Uterus (tissue), 4 donors: ENCODE data around the gene FN3K. TPM values are rescaled to one million over a fixed set of nuclear protein-coding genes. Genes with fewer than 3 reads are reported as not detected.
"Not testable (repeated sequence)": the region's sequence is repeated elsewhere in the genome, so short reads cannot be mapped to it uniquely, and the experiment has no call there.

Source experiments
- DNase-seq, 2 donors: peaks; one replicate each; pipeline ENCODE4 v3.0.0-alpha.2; 2019 to 2020
- H3K27ac ChIP-seq, 2 donors: fragments of 200-600 bp; sonication (generic); 1 replicate in 1 of 2; 2 replicates in 1 of 2; pipeline ENCODE4 v1.5.1; 2016 to 2018
- H3K27me3 ChIP-seq, 2 donors: fragments of 200-600 bp; sonication (generic); one replicate each; pipeline ENCODE4 v1.5.1; 2018 to 2019; ENCODE audit warnings: control low read depth in 1 of 2
- H3K36me3 ChIP-seq, 2 donors: fragments of 200-600 bp; sonication (generic); one replicate each; pipeline ENCODE4 v1.5.1; 2019; ENCODE audit warnings: control low read depth in 1 of 2
- H3K4me1 ChIP-seq, 2 donors: fragments of 200-600 bp; sonication (generic); one replicate each; pipeline ENCODE4 v1.5.1; 2018 to 2019; ENCODE audit warnings: control low read depth in 1 of 2
- H3K4me3 ChIP-seq, 2 donors: fragments of 200-600 bp; sonication (generic); 1 replicate in 1 of 2; 2 replicates in 1 of 2; pipeline ENCODE4 v1.5.1; 2018 to 2019; ENCODE audit warnings: mild to moderate bottlenecking in 1 of 2
- H3K9me3 ChIP-seq, 2 donors: fragments of 200-600 bp; sonication (generic); one replicate each; pipeline ENCODE4 v1.5.1; 2019; ENCODE audit warnings: control low read depth in 1 of 2
- POLR2A ChIP-seq, 2 donors: fragments of 450-650 bp; IDR thresholded peaks; one replicate each; pipeline ENCODE4 v1.6.1; 2016; ENCODE audit warnings: antibody characterized with exemption in 2 of 2, mild to moderate bottlenecking in 1 of 2, moderate library complexity in 1 of 2
- intact Hi-C: fragments of 100-400 bp; cut with DNase I; formaldehyde crosslinking; loops from one replicate; pipeline ENCODE4 v1.15.1; 2023; ENCODE audit warnings: low total_unique reads
- total RNA-seq, 4 donors: library from RNA; depleted of rRNA in 3 of 4; stranded (reverse); fragments of >200 nt in 3 of 4; gene quantifications; one replicate each; pipeline versions ENCODE4 v1.1.0 to v1.2.4, GENCODE V29; 2014 to 2023
- TF ChIP-seq, protein P1 (sequence below), 4 experiments: fragments of 200-600 bp in 2 of 4; fragments of 450-650 bp in 2 of 4; sonication (generic) in 2 of 4; IDR thresholded peaks; one replicate each; pipeline ENCODE4 v1.5.1; 2016 to 2019; ENCODE audit warnings: antibody characterized with exemption in 4 of 4, mild to moderate bottlenecking in 2 of 4, moderate library complexity in 1 of 4
- donor health status: DM: yes; HTN: yes; CAD: no.

The FN3K gene
- total RNA-seq, 4 donors from 2014 or later, result 1.8 to 26.3 (median 7.1) TPM

DNA sequence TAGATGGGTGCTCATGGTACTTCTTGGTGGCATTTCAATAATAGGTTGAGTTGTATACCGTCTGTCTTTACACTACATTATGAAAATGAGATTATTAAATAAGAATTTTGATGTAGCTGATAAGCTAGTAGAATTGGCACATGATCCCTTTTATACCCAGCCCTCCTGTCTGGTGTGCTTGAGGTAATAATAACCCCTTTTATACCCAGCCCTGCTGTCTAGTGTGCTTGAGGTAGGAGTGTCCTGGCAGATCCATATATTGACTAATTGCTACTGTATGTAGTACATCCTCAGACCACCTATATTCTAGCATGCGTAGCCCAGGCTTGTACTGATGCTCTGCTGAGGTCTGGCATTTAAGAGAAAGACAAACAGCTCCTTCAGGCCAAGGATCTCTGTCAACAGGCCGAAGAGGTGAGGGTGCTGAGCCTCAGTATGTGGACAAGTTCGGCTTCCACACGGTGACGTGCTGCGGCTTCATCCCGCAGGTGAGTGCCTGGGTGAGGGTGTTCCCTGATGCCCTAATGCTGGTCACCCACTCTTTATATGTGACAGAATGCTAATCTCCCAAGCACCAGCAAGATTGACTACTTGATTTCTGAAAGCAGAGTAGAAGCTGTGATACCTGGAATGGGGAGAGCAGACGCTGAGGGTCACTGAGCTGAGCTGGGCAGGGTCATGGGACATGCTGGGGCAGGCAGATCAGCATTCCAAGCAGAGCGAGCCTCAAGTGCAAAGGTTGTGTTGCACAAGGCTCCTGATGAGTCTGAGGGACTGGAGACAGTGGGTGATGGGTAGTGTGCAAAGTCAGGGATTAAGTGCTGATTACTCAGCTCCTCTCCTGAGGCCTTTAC lies 5.7 kb downstream of the FN3K start:
- H3K9me3 ChIP-seq, result peaks cover 0 to 6% of the 10 kb centered on the region in 2 donors
- no peak for DNase-seq
- H3K27ac ChIP-seq, result no peak overlapping the region
- H3K36me3 ChIP-seq, result no peaks in the 10 kb centered on the region
- no peaks in the 10 kb centered on the region for H3K4me1 ChIP-seq
- no peaks in the 10 kb centered on the region for H3K27me3 ChIP-seq
- intact Hi-C loops, result no loop called here
- no peak overlapping the region for H3K4me3 ChIP-seq
- TF ChIP-seq POLR2A (IDR thresholded peaks at IDR 0.05), result no peak
- TF ChIP-seq, protein P1, sequence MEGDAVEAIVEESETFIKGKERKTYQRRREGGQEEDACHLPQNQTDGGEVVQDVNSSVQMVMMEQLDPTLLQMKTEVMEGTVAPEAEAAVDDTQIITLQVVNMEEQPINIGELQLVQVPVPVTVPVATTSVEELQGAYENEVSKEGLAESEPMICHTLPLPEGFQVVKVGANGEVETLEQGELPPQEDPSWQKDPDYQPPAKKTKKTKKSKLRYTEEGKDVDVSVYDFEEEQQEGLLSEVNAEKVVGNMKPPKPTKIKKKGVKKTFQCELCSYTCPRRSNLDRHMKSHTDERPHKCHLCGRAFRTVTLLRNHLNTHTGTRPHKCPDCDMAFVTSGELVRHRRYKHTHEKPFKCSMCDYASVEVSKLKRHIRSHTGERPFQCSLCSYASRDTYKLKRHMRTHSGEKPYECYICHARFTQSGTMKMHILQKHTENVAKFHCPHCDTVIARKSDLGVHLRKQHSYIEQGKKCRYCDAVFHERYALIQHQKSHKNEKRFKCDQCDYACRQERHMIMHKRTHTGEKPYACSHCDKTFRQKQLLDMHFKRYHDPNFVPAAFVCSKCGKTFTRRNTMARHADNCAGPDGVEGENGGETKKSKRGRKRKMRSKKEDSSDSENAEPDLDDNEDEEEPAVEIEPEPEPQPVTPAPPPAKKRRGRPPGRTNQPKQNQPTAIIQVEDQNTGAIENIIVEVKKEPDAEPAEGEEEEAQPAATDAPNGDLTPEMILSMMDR (IDR thresholded peaks at IDR 0.05), result no peak

DNA sequence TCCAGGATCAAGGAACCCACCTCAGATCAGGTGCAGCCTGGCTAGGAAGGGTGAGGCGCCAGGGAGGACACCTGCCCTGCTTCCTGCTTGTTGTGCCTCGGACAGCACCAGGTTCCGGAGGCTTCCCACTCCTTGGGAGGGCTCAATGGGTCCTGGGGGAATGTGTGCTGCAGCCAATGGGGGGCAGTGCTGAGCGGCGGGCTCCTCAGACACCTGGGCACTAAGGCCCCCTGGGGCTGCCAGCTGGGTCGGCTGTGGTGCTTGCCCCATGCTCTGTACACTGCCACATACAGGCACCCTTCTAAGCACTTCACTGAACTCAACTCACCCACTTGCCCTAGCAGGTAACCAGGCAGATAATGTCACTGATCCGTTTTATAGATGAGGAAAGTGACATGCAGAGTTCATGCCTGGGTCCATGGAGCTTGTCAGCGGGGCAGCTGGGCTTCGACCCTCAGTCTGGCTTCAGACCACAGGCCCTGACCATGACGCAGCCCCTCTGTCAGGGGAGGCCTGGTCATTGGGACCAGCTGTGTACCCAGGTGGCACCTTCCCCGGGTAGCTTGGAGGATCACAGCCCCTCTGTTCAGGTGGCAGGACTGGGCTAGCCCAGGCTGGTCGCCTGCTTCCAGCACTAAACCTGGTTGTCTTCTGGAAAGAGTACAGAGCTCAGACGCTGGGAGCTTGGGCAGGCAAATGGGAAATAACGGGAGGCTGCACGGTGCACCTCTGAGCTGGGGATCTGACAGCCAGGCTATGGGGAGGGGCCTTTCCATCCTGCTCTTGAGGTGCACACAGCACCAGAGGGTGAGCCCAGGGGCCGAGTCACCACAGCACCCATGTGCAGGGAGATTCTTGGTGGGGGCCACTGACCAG lies 8.2 kb downstream of the FN3K start:
- no peaks in the 10 kb centered on the region for H3K27me3 ChIP-seq
- H3K36me3 ChIP-seq, result no peaks in the 10 kb centered on the region
- H3K4me1 ChIP-seq, result no peaks in the 10 kb centered on the region
- H3K4me3 ChIP-seq, result no peak overlapping the region
- no peak overlapping the region for H3K27ac ChIP-seq
- H3K9me3 ChIP-seq, result peaks cover 0 to 6% of the 10 kb centered on the region in 2 donors
- TF ChIP-seq, protein P1 (IDR thresholded peaks at IDR 0.05), result no peak
- no peak for TF ChIP-seq POLR2A (IDR thresholded peaks at IDR 0.05)
- DNase-seq, result no peak
- intact Hi-C loops, result no loop called here

DNA sequence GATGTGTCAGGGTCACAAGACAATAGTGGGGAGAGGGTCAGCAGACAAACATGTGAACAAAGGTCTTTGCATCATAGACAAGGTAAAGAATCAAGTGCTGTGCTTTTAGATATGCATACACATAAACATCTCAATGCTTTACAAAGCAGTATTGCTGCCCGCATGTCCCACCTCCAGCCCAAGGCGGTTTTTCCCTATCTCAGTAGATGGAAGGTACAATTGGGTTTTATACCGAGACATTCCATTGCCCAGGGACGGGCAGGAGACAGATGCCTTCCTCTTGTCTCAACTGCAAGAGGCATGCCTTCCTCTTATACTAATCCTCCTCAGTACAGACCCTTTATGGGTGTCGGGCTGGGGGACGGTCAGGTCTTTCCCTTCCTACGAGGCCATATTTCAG lies 9.3 kb downstream of the FN3K start:
- not testable (repeated sequence) for H3K36me3 ChIP-seq

DNA sequence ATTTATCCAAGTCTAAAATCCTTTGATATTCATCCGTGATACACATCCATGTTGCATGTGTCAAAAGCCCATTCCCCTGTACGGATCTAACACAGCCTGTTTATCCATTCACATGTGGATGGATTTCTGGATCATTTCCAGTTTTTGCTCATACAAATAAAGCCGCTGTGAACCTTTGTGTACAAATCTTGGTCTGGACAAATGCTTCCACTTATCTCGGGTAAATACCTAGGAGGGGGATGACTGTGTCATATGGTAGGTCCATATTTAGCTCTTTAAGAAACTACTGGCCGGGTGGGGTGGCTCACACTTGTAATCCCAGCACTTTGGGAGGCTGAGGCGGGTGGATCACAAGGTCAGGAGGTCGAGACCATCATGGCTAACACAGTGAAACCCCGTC lies 10.1 kb downstream of the FN3K start:
- no peak for DNase-seq
- peaks cover 0 to 4% of the 10 kb centered on the region in 2 donors for H3K9me3 ChIP-seq
- H3K27me3 ChIP-seq, result no peaks in the 10 kb centered on the region
- no peak overlapping the region for H3K4me3 ChIP-seq
- no peaks in the 10 kb centered on the region for H3K36me3 ChIP-seq
- intact Hi-C loops, result no loop called here
- TF ChIP-seq POLR2A (IDR thresholded peaks at IDR 0.05), result no peak
- TF ChIP-seq, protein P1 (IDR thresholded peaks at IDR 0.05), result no peak
- H3K27ac ChIP-seq, result no peak overlapping the region
- H3K4me1 ChIP-seq, result no peaks in the 10 kb centered on the region

More for the DNA sequence above, 9.3 kb downstream of the FN3K start:
- intact Hi-C loops, H3K9me3 ChIP-seq, H3K27me3 ChIP-seq, DNase-seq, H3K27ac ChIP-seq, H3K4me1 ChIP-seq, H3K4me3 ChIP-seq: not testable (repeated sequence)

DNA sequence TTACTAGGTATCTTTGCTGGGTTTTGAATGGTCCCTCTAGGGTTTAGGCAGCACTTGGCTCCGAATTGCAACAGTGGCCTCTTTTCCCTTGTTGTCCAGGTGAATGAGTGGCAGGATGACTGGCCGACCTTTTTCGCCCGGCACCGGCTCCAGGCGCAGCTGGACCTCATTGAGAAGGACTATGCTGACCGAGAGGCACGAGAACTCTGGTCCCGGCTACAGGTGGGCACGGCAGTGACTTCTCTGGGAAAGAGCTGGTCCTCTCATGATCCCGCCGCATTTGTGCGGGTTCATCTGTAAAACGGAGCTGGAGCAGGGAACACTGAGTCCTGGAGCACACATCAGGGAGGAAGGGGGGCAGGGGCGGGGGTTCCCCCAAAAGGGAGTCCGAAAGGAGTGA lies 13.3 kb downstream of the FN3K start:
- no peak overlapping the region for H3K27ac ChIP-seq
- H3K27me3 ChIP-seq, result no peaks in the 10 kb centered on the region
- TF ChIP-seq, protein P1 (IDR thresholded peaks at IDR 0.05), result no peak
- no peak for TF ChIP-seq POLR2A (IDR thresholded peaks at IDR 0.05)
- no peaks in the 10 kb centered on the region for H3K36me3 ChIP-seq
- no peak overlapping the region for H3K4me3 ChIP-seq
- intact Hi-C loops, result no loop called here
- DNase-seq, result no peak
- no peaks in the 10 kb centered on the region for H3K9me3 ChIP-seq
- no peaks in the 10 kb centered on the region for H3K4me1 ChIP-seq
